IMR-90 (cell line): ENCODE data around the gene SUPT16H. TPM values are rescaled to one million over a fixed set of nuclear protein-coding genes. Genes with fewer than 3 reads are reported as not detected.
"Not testable (repeated sequence)": the region's sequence is repeated elsewhere in the genome, so short reads cannot be mapped to it uniquely, and the experiment has no call there.

Experiments
- ATAC-seq: fragments of 200-7000 bp; cut with Tn5 transposase; 2 replicates; pipeline ENCODE4 v1.9.1; 2020; ENCODE audit warnings: low read depth, mild to moderate bottlenecking, moderate library complexity
- BruUV-seq: library from RNA; stranded (reverse); fragments of 400-500 nt; replicated peaks from 2 replicates; lab custom pipeline; 2021; lab: Mats Ljungman, UMichigan
- CTCF ChIA-PET: fragments of 300-600 bp; formaldehyde crosslinking; extraction: SDS; loops from one replicate; lab custom pipeline; 2021; ENCODE audit warnings: antibody characterized with exemption; lab: Yijun Ruan, JAX
- POLR2A ChIA-PET: fragments of 300-600 bp; sonication (Branson Sonifier 250); formaldehyde crosslinking; loops from one replicate; lab custom pipeline; 2022; ENCODE audit warnings: antibody characterized with exemption; ENCODE audit not compliant: unreplicated experiment; lab: Charles Lee
- DNase-seq: peaks from one replicate; pipeline ENCODE4 v3.0.0; 2013
- H2AFZ ChIP-seq: replicated peaks from 2 replicates; pipeline ENCODE3; 2013; ENCODE audit warnings: low read length, mild to moderate bottlenecking; ENCODE audit not compliant: poor library complexity
- H2AK5ac ChIP-seq: 2 replicates; pipeline ENCODE4 v1.6.1; 2013; ENCODE audit warnings: low read depth, low read length, inconsistent platforms
- H2AK9ac ChIP-seq: replicated peaks from 2 replicates; pipeline ENCODE3; 2013; ENCODE audit warnings: mild to moderate bottlenecking, low read depth, low read length, moderate library complexity; ENCODE audit not compliant: poor library complexity
- H2BK120ac ChIP-seq: 2 replicates; pipeline ENCODE4 v1.6.1; 2013; ENCODE audit warnings: low read depth, low read length, inconsistent platforms
- H2BK15ac ChIP-seq: 3 replicates; pipeline ENCODE4 v1.6.1; 2013; ENCODE audit warnings: low read depth, low read length, inconsistent platforms
- H2BK20ac ChIP-seq: 2 replicates; pipeline ENCODE4 v1.6.1; 2013; ENCODE audit warnings: low read depth, mild to moderate bottlenecking, inconsistent platforms, low read length, moderate library complexity
- H2BK5ac ChIP-seq: 2 replicates; pipeline ENCODE4 v1.6.1; 2013; ENCODE audit warnings: mild to moderate bottlenecking, low read depth, low read length, inconsistent platforms; ENCODE audit not compliant: poor library complexity, severe bottlenecking
- H3K14ac ChIP-seq: replicated peaks from 2 replicates; pipeline ENCODE4 v1.6.1; 2013; ENCODE audit warnings: low read depth, low read length, inconsistent platforms
- H3K18ac ChIP-seq: 2 replicates; pipeline ENCODE4 v1.6.1; 2013; ENCODE audit warnings: low read depth, low read length, control low read depth
- H3K23ac ChIP-seq: 2 replicates; pipeline ENCODE4 v1.6.1; 2013; ENCODE audit warnings: low read depth, low read length, inconsistent platforms
- H3K27ac ChIP-seq: 2 replicates; pipeline ENCODE4 v1.5.1; 2013; ENCODE audit warnings: mild to moderate bottlenecking, control low read depth, low read length; ENCODE audit not compliant: insufficient read depth
- H3K27me3 ChIP-seq: 2 replicates; pipeline ENCODE4 v1.6.1; 2013; ENCODE audit warnings: low read length; ENCODE audit not compliant: control insufficient read depth, insufficient read depth
- H3K36me3 ChIP-seq: 2 replicates; pipeline ENCODE4 v1.6.1; 2013; ENCODE audit warnings: low read length, mixed read lengths; ENCODE audit not compliant: control insufficient read depth, insufficient read depth
- H3K4ac ChIP-seq: 2 replicates; pipeline ENCODE4 v1.6.1; 2013; ENCODE audit warnings: low read depth, low read length, inconsistent platforms
- H3K4me1 ChIP-seq: 2 replicates; pipeline ENCODE4 v1.6.1; 2013; ENCODE audit warnings: low read length, mixed read lengths; ENCODE audit not compliant: control insufficient read depth, insufficient read depth
- H3K4me2 ChIP-seq: 2 replicates; pipeline ENCODE4 v1.6.1; 2013; ENCODE audit warnings: low read depth, mild to moderate bottlenecking, control low read depth, low read length, moderate library complexity
- H3K4me3 ChIP-seq: 2 replicates; pipeline ENCODE4 v1.5.1; 2013; ENCODE audit warnings: low read depth, mild to moderate bottlenecking, control low read depth, low read length, moderate library complexity; ENCODE audit not compliant: insufficient read depth
- H3K56ac ChIP-seq: 2 replicates; pipeline ENCODE4 v1.6.1; 2013; ENCODE audit warnings: low read length, inconsistent platforms; ENCODE audit not compliant: insufficient read depth; ENCODE audit errors: extremely low read depth
- H3K79me1 ChIP-seq, 2 experiments: 2 replicates each; pipeline ENCODE4 v1.6.1; 2013; ENCODE audit warnings: low read length in 2 of 2, inconsistent platforms in 1 of 2, low read depth in 1 of 2
- H3K9ac ChIP-seq: 2 replicates; pipeline ENCODE4 v1.6.1; 2013; ENCODE audit warnings: low read depth, low read length, control low read depth
- H3K9me1 ChIP-seq: 2 replicates; pipeline ENCODE4 v1.6.1; 2013; ENCODE audit warnings: low read length, inconsistent platforms; ENCODE audit not compliant: insufficient read depth
- H3K9me3 ChIP-seq: 2 replicates; pipeline ENCODE4 v1.6.1; 2013; ENCODE audit warnings: low read length; ENCODE audit not compliant: control insufficient read depth, insufficient read depth
- H4K20me1 ChIP-seq: 2 replicates; pipeline ENCODE4 v1.6.1; 2013; ENCODE audit warnings: low read length, inconsistent platforms; ENCODE audit not compliant: insufficient read depth
- H4K5ac ChIP-seq: 2 replicates; pipeline ENCODE4 v1.6.1; 2013; ENCODE audit warnings: mild to moderate bottlenecking, low read depth, low read length, control low read depth
- H4K8ac ChIP-seq, 2 experiments: 2 replicates each; pipeline ENCODE4 v1.6.1; 2013; ENCODE audit warnings: low read depth in 2 of 2, low read length in 2 of 2, control low read depth in 1 of 2, inconsistent platforms in 1 of 2
- H4K91ac ChIP-seq: 2 replicates; pipeline ENCODE4 v1.6.1; 2013; ENCODE audit warnings: low read depth, low read length, inconsistent platforms; ENCODE audit not compliant: insufficient read depth
- WGBS, 2 experiments: methylation state at CpG; one replicate each; pipeline versions ENCODE4 v1.1.5 to v1.1.7; 2013; ENCODE audit warnings: missing lambda C conversion rate in 2 of 2; ENCODE audit not compliant: insufficient read length in 1 of 2; ENCODE audit errors: extremely low coverage in 2 of 2; 5-methylcytosine and 5-hydroxymethylcytosine counted together
- dilution Hi-C: fragments of 300-500 bp; cut with HindIII; formaldehyde crosslinking; loops from one replicate; pipeline ENCODE4 v1.14.3; 2018; ENCODE audit warnings: low sequenced_read_pairs; ENCODE audit not compliant: unreplicated experiment
- in situ Hi-C: fragments of 300-500 bp; cut with MboI; formaldehyde crosslinking; loops from 3 replicates; pipeline ENCODE4 v1.14.3; 2019; ENCODE audit warnings: low sequenced_read_pairs, inconsistent platforms, mixed read lengths
- intact Hi-C: fragments of 100-400 bp; cut with micrococcal nuclease; formaldehyde crosslinking; loops from 2 replicates; pipeline ENCODE4 v1.10.0; 2022
- polyA plus RNA-seq, 3 experiments: library from polyadenylated mRNA; depleted of rRNA; stranded (reverse); fragments of >200 nt; gene quantifications; 2 replicates each; pipeline ENCODE4 v1.2.3, GENCODE V29; 2012; ENCODE audit warnings: low replicate concordance in 1 of 3
- total RNA-seq: library from RNA; depleted of rRNA; stranded (reverse); fragments of >200 nt; gene quantifications from 2 replicates; pipeline ENCODE4 v1.2.3, GENCODE V29; 2012

Gene SUPT16H
- total and polyA plus RNA-seq, 2 of the 4 experiments (the other 2 are of a cell fraction): 50.6 to 103 TPM

DNA sequence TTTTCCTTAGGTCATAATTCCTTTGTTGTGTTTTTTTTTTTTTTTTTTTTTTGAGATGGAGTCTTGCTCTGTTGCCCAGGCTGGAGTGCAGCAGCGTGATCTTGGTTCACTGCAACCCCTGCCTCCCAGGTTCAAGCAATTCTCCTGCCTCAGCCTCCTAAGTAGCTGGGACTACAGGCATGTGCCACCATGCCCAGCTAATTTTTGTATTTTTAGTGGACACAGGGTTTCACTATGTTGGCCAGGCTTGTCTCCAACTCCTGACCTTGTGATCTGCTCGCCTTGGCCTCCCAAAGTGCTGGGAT is 81.0 kb downstream of the SUPT16H start:
- H4K20me1 ChIP-seq, H3K56ac ChIP-seq, H3K79me1 ChIP-seq, dilution Hi-C loops, H3K9me3 ChIP-seq, H3K18ac ChIP-seq, H2BK5ac ChIP-seq, H2BK15ac ChIP-seq, H2BK120ac ChIP-seq, H3K9ac ChIP-seq, H3K4me2 ChIP-seq, H3K36me3 ChIP-seq, H4K5ac ChIP-seq, H2AFZ ChIP-seq, H4K8ac ChIP-seq, H3K4me3 ChIP-seq, H2AK5ac ChIP-seq, ATAC-seq, H4K91ac ChIP-seq, CTCF ChIA-PET, H3K27ac ChIP-seq, BruUV-seq, H3K23ac ChIP-seq, intact Hi-C loops, H3K9me1 ChIP-seq, H2AK9ac ChIP-seq, POLR2A ChIA-PET, in situ Hi-C loops, H3K4ac ChIP-seq, H3K4me1 ChIP-seq, H2BK20ac ChIP-seq, H3K14ac ChIP-seq, DNase-seq: not testable (repeated sequence)
- no CpG with 5 or more reads among the region's 2 CpGs for WGBS, 2 experiments
- peaks cover 29% of the 10 kb centered on the region for H3K27me3 ChIP-seq
